Fibroblast of skin of right quadriceps (primary cell): Measurements from ENCODE around the gene NOS2.

Experiments used
- DNase-seq: peaks from one replicate; pipeline ENCODE4 v3.0.0-alpha.2; 2013

NOS2 gene

DNA sequence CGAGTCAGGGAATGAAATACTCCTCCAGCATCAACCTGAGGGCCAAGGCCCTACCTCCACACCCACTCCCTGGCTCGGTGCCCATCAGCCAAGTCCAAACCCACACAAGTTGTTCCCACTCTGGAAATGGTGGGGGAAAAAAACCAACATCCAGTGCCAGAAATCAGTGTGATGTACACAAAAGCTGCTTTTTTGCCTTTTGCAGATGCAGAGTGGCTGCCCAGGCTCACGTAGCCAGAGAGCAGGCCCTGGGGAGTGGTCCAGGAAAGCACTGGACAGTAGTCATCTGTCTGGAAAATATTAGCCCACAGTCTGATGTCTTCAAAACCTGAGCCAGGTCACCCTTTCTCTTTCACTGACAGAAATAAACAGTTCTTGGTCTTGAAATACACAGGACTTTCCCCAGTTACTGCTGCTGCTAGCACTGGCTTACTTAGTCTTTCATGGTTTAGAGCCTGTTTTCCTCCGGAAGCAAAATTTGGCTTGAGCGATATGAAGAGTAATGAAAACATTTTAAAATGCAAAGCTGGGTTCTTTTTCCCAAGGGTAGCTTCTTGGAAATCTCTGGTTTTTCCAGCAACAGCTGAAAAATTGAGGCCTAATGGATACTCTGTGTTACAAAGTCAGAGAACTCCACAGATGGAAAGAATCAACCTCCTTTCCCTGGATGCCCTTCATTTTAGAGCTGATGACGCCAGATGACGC is 18.2 kb upstream of the NOS2 start:
- no peak for DNase-seq

GRCh38 chr17:27817731-27818130 is 17.4 kb upstream of the NOS2 start:
- peak; percentile 10 for DNase-seq

DNA sequence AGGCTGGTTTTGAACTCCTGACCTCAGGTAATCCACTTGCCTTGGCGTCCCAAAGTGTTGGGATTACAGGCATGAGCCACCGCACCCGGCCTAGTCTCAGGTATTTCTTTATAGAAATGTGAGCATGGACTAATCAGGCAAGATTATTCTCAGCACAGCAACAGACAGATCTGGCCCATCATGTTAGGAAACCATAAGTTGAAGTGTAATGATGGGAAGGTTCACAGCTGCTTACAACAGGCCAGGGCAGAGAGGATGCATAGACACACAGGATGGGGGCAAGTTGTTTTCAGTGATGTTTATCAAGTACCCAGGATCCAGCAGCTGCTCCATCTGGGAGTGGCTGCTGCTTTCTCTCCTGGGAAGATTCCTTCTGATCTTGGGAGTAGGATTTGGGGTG is 16.6 kb upstream of the NOS2 start:
- DNase-seq: no peak

- no peak for DNase-seq
Measured at GRCh38 chr17:27811961-27812360, 11.6 kb upstream of the NOS2 start.

- peak; percentile 44 for DNase-seq
Measured at GRCh38 chr17:27810902-27811557, 10.7 kb upstream of the NOS2 start.

GRCh38 chr17:27810211-27810901 is 10.0 kb upstream of the NOS2 start:
- DNase-seq: no peak

DNA sequence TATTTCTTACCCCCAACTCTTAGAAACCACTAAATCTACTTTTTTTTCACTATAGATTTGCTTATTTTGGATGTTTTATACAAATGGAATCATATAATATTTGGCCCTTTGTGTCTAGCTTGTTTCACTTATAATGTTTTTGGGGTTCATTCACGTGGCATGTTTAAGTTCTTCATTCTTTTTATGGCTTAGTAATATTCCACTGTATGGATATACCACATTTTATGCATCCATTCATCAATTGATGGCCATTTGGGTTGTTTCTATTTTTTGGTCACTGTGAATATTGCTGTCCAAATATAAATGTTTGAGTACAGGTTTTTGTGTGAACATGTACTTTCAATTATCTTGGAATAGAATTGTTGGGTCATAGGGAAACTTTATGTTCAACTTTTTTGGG is 9.2 kb upstream of the NOS2 start:
- DNase-seq: no peak

DNA sequence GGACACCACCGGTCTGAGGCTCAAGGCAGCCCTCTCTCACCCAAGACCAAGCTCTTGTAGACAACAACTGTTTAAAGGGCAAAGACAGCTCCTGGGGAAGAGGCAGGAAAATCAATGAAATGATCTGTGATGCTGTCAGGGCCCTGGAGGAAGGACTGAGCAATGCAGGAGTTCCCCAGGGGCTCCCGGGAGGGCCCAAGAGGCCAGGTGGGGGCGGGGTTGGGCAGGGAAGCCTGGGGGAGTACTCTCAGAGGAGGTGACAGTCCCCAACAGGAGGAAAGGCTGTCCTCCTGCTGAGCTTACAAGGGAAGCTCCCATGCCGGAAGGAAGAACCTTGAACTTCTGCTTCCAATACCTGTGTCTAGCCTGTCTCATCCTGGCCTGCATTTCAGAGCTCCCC is 8.3 kb upstream of the NOS2 start:
- DNase-seq: no peak

- no peak for DNase-seq
Measured at GRCh38 chr17:27807567-27808470, 7.5 kb upstream of the NOS2 start.

GRCh38 chr17:27805520-27806146 is 5.3 kb upstream of the NOS2 start:
- peak; percentile 81 for DNase-seq

- no peak for DNase-seq
Measured at GRCh38 chr17:27804113-27804512, 3.8 kb upstream of the NOS2 start.

DNA sequence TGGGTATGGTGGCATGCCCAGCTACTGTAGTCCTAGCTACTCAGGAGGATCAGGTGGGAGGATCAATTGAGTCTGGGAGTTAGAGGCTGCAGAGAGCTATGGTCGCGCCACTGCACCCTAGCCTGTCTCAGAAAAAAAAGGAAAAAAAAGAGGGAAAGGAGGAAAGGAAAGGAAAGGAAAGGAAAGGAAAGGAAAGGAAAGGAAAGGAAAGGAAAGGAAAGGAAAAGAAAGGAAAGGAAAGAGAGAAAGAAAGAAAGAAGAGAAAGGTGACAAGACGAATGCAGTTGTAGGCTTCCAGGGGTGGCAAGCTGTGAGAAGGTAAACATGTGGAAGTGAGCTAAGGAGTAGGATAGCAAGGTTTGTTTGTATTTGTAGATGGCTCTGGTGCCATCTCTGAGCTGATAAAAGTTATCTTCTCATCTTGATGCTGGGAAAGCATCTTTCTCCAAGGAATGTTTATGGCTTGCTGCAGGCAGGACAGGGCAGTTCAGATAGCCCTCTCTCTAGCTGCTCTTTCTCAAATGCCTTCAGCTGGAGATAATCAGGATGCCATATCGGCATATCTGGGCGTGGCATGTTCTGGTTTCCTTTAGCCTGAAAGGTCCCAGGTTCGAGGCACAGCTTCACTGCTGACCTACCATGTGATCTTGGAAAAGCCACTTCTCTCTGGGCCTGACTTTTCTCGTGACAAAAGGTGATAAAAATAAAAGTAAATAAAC is 2.8 kb upstream of the NOS2 start:
- DNase-seq: no peak

GRCh38 chr17:27802033-27802432 is 1.7 kb upstream of the NOS2 start:
- DNase-seq: no peak

DNA sequence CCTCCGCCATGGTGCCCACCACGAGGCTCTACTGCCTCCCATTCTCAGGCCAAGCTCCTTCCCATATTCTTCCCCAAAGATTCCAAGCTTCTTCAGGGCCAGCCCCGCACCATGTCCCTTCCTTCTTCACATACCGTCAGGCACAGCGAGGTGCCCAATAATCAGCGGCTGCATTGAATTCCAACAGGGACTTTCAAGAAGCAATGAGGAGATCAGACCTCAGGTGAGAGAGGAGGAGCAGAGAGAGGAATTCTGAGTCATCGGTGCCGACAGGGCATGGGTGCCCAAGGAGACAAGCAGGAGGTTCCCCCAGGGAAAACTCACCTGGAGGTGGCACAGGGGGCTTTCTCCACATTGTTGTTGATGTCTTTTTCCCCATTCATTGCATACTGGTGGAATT is 2.0 kb downstream of the NOS2 start:
- DNase-seq: no peak

DNA sequence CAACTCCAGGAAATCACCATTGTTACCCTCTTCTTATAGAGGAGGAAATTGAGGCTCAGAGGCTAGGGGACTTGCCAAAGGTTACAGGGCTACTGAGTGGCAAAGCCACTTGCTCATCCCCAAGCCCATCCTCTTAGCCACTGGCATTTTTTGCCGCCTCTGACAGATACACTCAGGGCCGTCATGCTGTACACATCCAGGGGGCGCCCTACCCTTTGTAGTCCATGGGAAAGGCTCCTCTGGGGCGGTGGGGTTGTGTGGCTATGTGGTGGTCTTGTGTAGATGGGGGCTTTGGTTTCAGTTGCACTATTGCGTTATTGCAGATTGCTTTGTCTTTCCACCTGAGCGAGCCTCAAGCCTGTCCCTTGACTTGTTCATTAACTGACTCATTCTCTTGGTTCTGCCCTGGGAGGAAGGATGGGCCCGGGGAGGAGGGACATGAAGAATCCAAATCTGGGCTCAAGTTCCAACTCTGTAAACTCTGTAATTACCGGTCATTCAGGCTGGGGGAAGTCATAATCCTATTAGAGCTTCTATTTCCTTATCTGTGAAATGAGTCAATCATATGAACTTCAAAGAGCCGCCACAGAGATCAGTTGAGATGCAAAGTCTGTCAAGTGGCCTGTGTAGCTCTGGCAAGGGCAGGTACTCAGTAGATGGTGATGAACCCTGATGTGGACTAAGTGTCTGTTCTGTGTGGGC is 2.8 kb downstream of the NOS2 start:
- DNase-seq: no peak

GRCh38 chr17:27793906-27794569 is 6.3 kb downstream of the NOS2 start:
- DNase-seq: no peak

DNA sequence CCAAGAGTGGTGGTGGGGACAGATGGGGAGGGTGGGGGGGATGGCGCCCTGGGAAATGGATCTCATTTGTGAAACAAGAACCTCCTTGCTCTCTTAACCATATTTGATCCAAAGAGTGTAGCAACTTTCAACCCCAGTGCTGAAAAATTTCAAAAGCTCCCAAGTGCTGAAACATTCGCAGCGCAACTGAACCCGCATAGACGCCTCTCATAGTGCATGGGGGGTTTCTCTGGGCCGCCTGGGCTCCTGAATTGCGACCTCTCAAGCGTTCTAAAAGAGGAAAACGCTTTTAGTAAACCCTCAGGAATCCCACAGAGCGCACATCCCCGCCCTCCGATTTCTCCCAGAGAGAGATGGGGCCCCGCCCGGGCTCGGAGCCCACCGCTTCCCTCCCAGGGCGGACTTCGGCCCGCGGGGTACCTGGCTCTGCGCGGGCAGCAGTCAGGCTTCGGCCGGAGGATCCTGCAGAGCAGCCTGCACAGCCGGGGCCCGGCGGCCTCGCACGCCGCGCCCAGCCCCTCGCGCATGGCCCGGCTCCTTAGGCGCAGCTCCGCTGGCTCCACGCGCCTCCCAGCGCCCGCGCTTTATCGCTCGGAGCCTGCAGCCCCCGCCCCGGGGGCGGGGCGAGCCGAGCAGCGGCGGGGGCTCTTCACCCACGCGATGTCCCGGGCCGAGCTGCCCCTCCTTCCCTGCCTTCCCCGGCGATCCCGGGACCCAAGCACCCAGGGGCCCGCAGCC is 7.0 kb downstream of the NOS2 start:
- DNase-seq: peak; percentile 6

DNA sequence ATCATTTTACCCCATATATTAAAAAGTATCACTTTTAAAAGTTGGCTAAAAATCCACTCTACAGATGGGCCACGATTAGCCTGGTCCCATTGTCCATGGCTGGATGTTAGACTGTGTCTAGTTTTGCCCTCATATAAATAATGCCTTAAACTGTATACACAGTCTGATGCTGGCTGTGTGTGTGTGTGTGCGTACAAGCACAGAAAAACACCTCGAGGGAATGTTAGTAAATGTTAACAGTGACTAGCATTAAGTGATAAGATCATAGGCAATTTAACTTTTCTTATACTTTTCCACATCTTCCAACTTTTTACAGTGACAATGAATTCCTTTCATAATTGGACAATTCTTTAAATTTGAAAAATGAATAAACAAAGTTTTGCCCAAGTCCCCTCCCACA is 8.2 kb downstream of the NOS2 start:
- DNase-seq: no peak

- no peak for DNase-seq
Measured at GRCh38 chr17:27788919-27789318, 11.4 kb downstream of the NOS2 start.
